HG03565 (cell line): ENCODE measurements around the gene PNKP.
A peak's percentile ranks its signal among the peaks of the same experiment; 100 is the strongest.

Experiments
- ATAC-seq: cut with Tn5 transposase; IDR thresholded peaks from one replicate; pipeline ENCODE4 v1.9.1; 2021; ENCODE audit warnings: mild to moderate bottlenecking, moderate library complexity; ENCODE audit not compliant: unreplicated experiment

Gene PNKP

GRCh38 chr19:49890349-49891311 is 23.3 kb upstream of the PNKP start:
- no peak for ATAC-seq

- no peak for ATAC-seq
Measured at GRCh38 chr19:49889687-49890348, 22.4 kb upstream of the PNKP start.

- ATAC-seq, result no peak
Measured at GRCh38 chr19:49889038-49889686, 21.8 kb upstream of the PNKP start.

- ATAC-seq, result no peak
Measured at GRCh38 chr19:49888510-49888824, 21.1 kb upstream of the PNKP start.

GRCh38 chr19:49887665-49888509 is 20.5 kb upstream of the PNKP start:
- ATAC-seq, result no peak

- no peak for ATAC-seq
Measured at GRCh38 chr19:49887037-49887664, 19.8 kb upstream of the PNKP start.

- ATAC-seq, result no peak
Measured at GRCh38 chr19:49884760-49885159, 17.4 kb upstream of the PNKP start.

GRCh38 chr19:49884109-49884508 is 16.7 kb upstream of the PNKP start:
- no peak for ATAC-seq

GRCh38 chr19:49883094-49883493 is 15.7 kb upstream of the PNKP start:
- no peak for ATAC-seq

- no peak for ATAC-seq
Measured at GRCh38 chr19:49882643-49883042, 15.3 kb upstream of the PNKP start.

GRCh38 chr19:49881672-49882394 is 14.5 kb upstream of the PNKP start:
- no peak for ATAC-seq

- no peak for ATAC-seq
Measured at GRCh38 chr19:49881186-49881585, 13.8 kb upstream of the PNKP start.

GRCh38 chr19:49880162-49880869 is 12.9 kb upstream of the PNKP start:
- no peak for ATAC-seq

- ATAC-seq, result no peak
Measured at GRCh38 chr19:49879243-49879963, 12.0 kb upstream of the PNKP start.

- ATAC-seq, result no peak
Measured at GRCh38 chr19:49878744-49879070, 11.3 kb upstream of the PNKP start.

- peak; percentile 26 for ATAC-seq
Measured at GRCh38 chr19:49877879-49878743, 10.7 kb upstream of the PNKP start.

- peak; percentile 46 for ATAC-seq
Measured at GRCh38 chr19:49877020-49877878, 9.9 kb upstream of the PNKP start, which contains the start of the genes AKT1S1 and TBC1D17. Gene AKT1S1, minus strand, starts transcription at chr19:49877355. Its CDS starts 4,060 bp downstream, at chr19:49873295. Gene TBC1D17, plus strand, starts transcription at chr19:49877702. Its CDS starts 22 bp downstream, at chr19:49877724.
